D721Med (cell line): ENCODE data around the gene SEC63.

Experiments used
- DNase-seq: peaks from one replicate; pipeline ENCODE4 v3.0.0; 2011; ENCODE audit warnings: low spot score; ENCODE audit not compliant: insufficient read length
- FAIRE-seq: peaks from 2 replicates; lab custom pipeline; 2011; peaks lifted over from hg19 to GRCh38; lab: Jason Lieb, UNC
- CTCF ChIP-seq: IDR thresholded peaks from 2 replicates; pipeline ENCODE4 v1.5.1; 2012; ENCODE audit warnings: mild to moderate bottlenecking, control low read depth; ENCODE audit not compliant: insufficient read depth; ENCODE audit errors: missing control alignments

SEC63 gene

GRCh38 chr6:107830060-107830459, 127.9 kb downstream of the SEC63 start:
- FAIRE-seq (no peak), DNase-seq (no peak)
- no peak for TF ChIP-seq CTCF

DNA sequence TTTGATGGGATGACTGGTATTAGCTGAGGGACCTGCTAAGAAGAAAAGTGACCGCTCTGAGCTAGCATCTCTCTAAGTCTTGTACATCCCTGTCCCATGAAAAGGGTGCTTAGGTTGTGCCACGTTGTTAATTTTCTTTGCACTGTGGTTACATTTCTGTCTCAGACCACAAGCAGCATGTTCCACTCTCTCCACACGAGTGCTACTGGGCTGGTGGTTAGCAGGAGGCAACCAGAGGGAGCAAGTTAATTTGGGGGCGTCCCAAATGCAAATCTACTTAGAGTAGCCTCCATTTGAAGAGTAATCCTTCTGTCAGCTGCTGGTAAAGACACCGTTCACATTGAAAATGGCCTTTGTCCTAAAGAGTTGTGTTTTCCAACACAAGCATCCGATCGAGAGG, 130.5 kb downstream of the SEC63 start:
- DNase-seq: no peak
- FAIRE-seq: no peak
- no peak for TF ChIP-seq CTCF

GRCh38 chr6:107823047-107823557, 134.9 kb downstream of the SEC63 start:
- TF ChIP-seq CTCF: no peak
- DNase-seq (no peak), FAIRE-seq (no peak)

DNA sequence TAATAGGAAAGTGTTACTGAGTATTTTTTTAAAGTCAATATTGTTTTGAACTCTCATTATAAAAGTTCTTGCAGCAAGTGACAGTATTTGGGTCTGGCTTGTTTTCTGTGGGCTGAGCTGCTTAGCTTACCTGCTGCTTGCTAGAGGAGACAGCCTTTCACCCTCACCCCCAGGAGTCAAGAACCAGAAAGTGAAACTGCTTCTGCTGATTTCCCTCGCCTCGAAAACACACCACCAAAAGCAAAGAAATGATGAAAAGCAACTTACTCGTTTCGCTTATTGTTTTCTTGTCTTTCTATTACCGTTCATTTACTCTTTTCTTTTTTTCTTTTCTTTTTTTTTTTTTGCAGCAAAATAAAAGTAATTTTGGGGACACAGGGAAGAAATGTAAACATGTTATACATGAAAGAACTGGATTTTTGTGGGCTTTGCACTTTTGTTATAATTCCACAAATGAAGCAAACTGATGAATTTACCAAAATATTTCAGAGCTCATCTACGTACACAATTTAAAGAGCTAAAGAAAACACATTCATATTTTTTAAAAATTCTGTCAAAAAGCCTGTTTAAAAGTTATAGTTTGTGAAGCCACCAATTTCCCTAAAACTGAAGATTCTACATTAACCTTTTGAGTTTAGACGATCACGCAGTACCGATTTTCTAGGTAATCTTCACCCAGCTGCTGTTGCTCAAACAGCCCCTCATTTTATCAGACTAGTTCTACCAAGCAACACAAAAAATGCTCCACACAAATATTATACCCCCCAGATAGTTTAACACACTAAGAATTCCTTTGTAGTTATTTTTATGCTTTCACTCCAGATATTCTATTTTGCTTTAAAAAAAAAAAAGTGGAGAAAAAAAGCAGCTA, 135.6 kb downstream of the SEC63 start:
- DNase-seq (no peak), FAIRE-seq (no peak)
- TF ChIP-seq CTCF: no peak

GRCh38 chr6:107821591-107821990, 136.4 kb downstream of the SEC63 start:
- no peak for FAIRE-seq
- TF ChIP-seq CTCF: no peak
- no peak for DNase-seq

- FAIRE-seq (no peak), DNase-seq (no peak)
- no peak for TF ChIP-seq CTCF
Measured at GRCh38 chr6:107820338-107821261, 137.4 kb downstream of the SEC63 start.
